ACHN (cell line): Measurements from ENCODE around the gene HMCN1.
A peak's percentile ranks its signal among the peaks of the same experiment; 100 is the strongest.

ENCODE experiments used
- DNase-seq: peaks from one replicate; pipeline ENCODE4 v3.0.0-alpha.2; 2015
- in situ Hi-C: cut with HindIII; loops from 2 replicates; pipeline ENCODE4 v1.10.0; 2017; ENCODE audit warnings: low sequenced_read_pairs, low pct_ligation_motif_present, low pct_unique_long_range_greater_than_20kb

The HMCN1 gene

GRCh38 chr1:186030453-186030852 lies 296.3 kb downstream of the HMCN1 start:
- in situ Hi-C loops, result no loop called here

DNA sequence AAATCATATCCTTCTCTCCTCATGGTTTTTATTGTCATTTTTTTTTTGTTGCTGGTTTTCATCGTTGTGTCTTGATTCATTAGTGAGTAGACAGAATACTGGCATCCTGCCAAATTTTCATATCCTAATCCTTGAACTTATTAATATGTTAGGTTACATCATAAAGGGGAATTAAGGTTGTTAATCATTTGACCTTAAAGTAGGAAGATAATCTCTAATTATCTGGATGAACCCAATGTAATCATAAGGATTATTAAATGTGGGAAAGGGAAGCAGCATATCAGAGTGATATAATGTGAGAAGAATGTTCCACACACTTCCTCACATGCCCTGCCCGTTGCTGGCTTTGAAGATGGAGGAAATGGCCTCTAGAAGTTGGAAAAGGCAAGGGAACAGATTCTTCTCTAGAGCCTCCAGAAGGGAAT lies 299.7 kb downstream of the HMCN1 start:
- no peak for DNase-seq
- in situ Hi-C loops, result no loop called here

More at GRCh38 chr1:186030453-186030852, 296.3 kb downstream of the HMCN1 start:
- no peak for DNase-seq

DNA sequence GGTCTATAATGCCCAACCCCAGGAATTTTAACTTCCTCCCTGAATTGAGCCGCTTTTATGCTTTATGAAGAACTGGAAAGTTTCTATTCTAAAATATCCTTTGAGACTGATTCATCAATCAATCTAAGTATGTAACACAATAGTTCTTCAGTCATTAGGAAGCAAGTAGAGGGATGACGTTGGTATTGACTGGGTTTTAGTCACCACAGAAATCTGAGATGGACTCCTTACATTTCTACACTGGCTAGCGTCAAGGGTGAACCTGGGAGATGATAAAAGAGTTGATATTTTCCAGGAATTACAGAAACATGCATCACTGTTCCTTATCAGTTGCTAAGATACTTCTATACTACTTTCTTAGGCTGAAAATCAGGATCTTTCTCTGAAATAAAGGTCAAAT lies 308.0 kb downstream of the HMCN1 start:
- in situ Hi-C loops, result no loop called here
- DNase-seq, result no peak

GRCh38 chr1:186043296-186043695 lies 309.1 kb downstream of the HMCN1 start:
- no peak for DNase-seq
- in situ Hi-C loops, result no loop called here

GRCh38 chr1:186044079-186044685 lies 310.0 kb downstream of the HMCN1 start:
- in situ Hi-C loops, result no loop called here

DNA sequence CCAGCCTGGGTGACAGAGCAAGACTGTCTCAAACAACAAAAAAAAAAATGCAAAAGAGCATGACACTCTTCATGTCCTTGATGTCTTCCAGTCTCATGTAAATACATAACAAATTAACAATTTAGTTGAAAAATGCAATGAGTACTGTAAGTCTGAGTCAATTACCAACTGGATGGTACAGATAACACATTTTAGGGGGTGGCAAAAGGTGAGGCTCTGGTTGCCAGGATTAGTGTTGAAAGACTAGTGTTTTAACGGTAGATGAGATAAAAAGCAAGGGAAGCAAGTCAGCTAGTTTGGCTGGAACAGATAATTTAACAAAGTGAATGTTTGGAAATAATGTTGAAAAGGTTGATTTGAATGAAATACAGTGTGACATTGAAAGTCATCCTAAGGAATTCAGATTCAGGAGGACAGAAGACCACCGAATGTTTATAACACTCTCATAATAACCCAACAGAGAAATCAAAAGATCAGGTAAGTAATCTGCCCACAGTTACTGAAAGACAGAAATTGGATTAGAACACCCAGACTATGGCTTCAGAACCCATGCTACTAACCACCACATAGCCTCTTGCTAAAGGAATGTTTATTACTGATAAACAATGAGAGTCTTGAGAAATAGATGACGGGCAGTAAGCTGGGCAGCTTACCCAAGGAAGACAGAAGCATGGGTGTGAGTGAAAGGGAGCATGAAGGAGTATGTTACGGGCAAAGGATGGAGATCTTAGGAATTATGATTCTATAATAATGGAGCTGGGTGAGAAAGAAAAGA lies 312.4 kb downstream of the HMCN1 start:
- DNase-seq, result no peak
- in situ Hi-C loops, result no loop called here

More at GRCh38 chr1:186044079-186044685, 310.0 kb downstream of the HMCN1 start:
- no peak for DNase-seq

- peak; percentile 42 for DNase-seq
- in situ Hi-C loops, result no loop called here
These were observed 316.2 kb downstream of the HMCN1 start for GRCh38 chr1:186050360-186050759.

DNA sequence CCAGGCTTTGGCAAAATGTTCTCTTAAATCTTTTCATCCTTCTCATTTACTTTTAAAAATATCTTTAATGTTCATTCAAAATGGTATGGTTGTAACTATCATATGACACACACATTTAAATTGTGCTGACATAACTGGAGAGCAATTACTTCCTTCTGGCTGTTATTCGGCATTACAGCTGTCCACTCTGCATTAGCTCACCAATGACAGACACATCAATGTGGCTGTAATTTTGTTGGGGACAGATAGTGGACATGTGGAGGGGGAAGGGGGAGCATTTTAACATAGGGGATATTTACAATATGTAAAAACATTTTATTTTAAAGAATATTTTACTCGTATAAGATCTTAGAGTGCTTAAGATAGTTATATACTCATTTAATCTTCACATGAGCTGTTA lies 319.8 kb downstream of the HMCN1 start:
- in situ Hi-C loops, result no loop called here
- DNase-seq, result no peak

GRCh38 chr1:186054932-186055331 lies 320.7 kb downstream of the HMCN1 start:
- no peak for DNase-seq
- in situ Hi-C loops, result no loop called here

GRCh38 chr1:186055846-186056245 lies 321.7 kb downstream of the HMCN1 start:
- DNase-seq, result no peak
- in situ Hi-C loops, result no loop called here

DNA sequence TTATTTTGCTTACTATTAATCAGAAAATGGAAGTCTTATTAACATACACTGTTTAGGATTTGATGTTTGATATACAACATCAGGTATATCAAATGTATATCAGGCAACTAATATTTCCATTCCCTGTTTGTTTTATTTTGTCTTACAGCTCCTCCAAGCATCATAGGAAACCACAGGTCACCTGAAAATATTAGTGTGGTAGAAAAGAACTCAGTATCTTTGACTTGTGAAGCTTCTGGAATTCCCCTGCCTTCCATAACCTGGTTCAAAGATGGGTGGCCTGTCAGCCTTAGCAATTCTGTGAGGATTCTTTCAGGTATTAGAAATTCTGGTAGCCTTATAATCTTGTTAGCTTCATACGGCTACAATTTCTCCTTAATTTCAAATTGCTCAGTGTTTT lies 322.9 kb downstream of the HMCN1 start:
- in situ Hi-C loops, result no loop called here
- DNase-seq, result no peak

DNA sequence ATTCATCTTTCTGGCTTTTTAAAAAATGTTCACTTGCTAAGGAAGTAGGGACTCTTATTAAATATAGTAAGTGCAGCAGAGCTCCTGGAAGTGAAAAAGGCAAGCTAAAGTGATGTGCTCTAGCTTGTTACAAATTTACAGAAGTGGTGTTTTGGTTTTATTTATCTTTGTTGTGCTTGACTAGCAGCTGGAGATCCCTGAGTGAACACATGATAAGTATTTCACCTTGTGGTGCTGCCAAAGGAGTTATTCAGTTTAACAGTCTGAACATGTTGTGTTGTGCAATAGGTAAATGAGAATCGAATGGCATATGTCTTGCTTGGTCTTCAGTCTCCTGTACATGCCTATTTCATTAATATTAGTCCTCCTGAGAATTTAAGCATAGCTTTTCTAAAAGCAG lies 325.1 kb downstream of the HMCN1 start:
- peak; percentile 13 for DNase-seq
- in situ Hi-C loops, result no loop called here

DNA sequence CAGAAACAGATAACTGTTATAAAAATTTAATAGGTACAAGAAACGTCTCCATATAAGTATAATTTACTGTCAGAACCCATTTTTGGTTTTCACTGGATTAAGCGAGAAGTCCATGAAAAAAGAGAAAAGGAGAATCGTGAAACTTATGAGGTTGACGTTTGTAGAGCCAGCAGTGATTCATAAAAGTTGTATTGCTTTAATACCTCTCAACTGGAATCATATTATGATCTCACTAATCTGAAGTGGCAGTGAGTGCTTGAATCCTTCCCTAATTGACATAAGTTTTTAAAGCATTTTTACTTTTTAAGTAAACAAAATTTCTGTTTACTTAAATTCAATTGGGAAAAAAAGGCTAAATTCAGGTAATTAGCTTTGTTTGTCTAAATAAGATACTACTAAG lies 325.6 kb downstream of the HMCN1 start:
- in situ Hi-C loops, result no loop called here
- DNase-seq, result no peak

DNA sequence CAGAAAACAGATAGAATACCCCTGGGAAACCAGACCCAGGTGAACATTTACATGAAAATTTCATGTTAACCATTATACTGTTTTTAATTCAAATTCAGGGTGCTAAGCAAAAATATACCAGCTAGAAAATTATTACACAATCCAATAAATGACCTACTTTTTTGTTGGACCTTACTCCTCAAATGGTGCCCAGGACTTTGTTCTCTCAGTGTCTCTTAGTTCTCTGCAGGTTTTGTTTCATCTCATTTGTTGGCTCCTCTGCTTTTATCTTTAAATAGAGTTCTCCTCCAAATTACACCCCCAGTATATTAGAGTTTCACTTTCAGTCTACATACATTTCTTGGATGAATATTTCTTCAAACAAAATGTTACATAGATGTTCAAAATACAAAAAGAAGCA lies 326.0 kb downstream of the HMCN1 start:
- no peak for DNase-seq
- in situ Hi-C loops, result no loop called here

- in situ Hi-C loops, result no loop called here
- no peak for DNase-seq
These were observed 329.0 kb downstream of the HMCN1 start for GRCh38 chr1:186063091-186063657.

- no peak for DNase-seq
- in situ Hi-C loops, result no loop called here
These were observed 332.2 kb downstream of the HMCN1 start for GRCh38 chr1:186066411-186066810.

DNA sequence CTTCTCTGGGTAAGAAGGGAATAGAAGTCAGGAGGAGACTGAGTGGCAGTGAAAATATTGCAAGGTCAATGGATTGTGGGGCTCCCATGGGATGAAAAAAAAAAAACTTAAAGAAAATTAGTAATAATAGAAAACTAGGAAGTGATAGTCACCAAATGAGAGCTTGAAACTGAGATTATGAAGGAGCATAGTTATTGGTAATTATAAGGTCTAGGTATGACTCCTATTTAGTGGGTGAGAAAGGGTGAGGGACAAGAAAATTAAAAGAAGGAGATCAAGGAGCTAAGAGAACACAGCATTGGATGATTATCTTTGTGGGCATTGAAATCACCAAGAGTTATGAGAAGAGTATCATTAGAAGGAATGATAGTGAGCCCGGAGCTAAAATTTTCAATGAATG lies 339.5 kb downstream of the HMCN1 start:
- no peak for DNase-seq
- in situ Hi-C loops, result no loop called here

DNA sequence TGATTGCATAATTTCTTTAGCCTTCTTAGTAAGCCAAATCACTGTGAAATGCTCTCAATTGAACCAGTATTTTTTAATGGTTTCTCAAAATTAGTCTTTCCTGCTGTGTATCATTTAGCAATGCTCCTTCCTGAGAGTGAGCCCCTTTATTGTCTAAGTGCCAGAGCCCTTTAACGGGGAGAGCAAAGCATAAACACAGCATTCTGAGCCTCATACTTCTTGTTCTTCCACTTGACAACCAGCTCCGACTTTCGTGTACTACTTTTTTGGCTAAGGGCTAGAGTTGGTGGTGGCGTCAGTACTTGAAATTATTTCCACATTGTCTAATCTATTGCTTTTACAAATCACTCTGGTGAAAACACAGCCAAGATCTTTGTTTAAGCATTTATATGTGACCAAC lies 341.8 kb downstream of the HMCN1 start:
- in situ Hi-C loops, result no loop called here
- no peak for DNase-seq

- in situ Hi-C loops, result no loop called here
- no peak for DNase-seq
These were observed 344.1 kb downstream of the HMCN1 start for GRCh38 chr1:186078245-186078644.
